ENCODE data around the gene PTPRN2.

PTPRN2 gene

DNA sequence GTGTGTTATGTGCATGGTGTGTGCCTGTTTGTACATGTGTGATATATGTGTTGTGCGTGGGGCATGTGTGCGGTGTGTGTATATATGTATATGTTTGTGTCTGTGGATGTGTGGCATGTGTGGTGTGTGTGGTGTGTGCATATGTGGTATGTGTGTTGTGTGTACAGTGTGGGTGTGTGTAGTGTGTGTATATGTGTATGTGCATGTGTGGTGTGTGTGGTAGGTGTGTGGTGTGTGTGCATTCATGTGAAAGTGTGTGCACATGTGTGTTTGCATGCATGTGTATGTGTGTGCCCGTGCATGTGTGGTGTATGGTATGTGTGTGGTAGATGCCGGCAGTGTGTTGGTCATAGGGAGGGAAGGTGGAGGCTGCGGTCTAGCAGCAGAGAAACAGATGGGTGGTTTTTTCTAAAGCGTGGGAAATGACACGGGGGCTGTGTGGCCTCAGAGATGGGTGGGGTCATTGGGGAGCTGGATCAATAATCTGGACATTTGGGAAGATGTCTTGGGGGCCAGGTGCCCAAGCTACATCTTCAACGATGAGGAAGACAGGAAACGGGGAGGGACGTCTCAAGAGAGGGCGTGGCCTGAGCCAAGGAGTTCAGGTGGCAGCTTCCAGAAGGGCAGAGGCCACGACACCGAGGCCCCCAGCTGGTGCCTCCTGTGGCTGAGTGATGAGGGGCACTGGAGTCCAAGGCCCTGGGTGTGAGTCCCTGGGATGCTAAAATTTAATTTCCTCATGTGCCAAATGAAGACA, 769.5 kb downstream of the PTPRN2 start:
- TF ChIP-seq, protein P1, sequence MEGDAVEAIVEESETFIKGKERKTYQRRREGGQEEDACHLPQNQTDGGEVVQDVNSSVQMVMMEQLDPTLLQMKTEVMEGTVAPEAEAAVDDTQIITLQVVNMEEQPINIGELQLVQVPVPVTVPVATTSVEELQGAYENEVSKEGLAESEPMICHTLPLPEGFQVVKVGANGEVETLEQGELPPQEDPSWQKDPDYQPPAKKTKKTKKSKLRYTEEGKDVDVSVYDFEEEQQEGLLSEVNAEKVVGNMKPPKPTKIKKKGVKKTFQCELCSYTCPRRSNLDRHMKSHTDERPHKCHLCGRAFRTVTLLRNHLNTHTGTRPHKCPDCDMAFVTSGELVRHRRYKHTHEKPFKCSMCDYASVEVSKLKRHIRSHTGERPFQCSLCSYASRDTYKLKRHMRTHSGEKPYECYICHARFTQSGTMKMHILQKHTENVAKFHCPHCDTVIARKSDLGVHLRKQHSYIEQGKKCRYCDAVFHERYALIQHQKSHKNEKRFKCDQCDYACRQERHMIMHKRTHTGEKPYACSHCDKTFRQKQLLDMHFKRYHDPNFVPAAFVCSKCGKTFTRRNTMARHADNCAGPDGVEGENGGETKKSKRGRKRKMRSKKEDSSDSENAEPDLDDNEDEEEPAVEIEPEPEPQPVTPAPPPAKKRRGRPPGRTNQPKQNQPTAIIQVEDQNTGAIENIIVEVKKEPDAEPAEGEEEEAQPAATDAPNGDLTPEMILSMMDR (IDR thresholded peaks at IDR 0.05; ENCODE audit: control insufficient read depth, extremely low read depth, insufficient read depth) = no peak
- no peak for DNase-seq (ENCODE audit: low read depth)
- H3K4me3 ChIP-seq (ENCODE audit: low read depth, low read length) = no peak overlapping the region

DNA sequence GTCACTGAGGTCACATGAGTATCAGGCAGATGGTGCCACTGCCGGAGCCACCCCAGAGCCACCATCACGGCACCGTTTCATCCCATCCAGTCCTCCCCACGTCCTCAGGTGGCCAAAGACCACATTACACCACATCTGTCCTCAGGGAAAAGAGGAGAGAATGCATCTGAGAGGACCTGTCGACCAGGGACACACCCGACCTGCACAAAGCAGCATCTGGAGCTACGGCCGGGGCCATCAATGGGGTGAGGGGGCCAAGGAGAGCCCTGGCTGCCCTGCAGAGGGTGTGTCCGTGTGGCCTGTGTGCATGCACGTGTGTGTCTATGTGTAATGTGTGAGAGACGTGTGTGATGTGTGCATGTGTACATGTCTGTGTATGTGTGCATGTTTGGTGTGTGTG, 770.2 kb downstream of the PTPRN2 start:
- TF ChIP-seq, protein P1 (IDR thresholded peaks at IDR 0.05; ENCODE audit: control insufficient read depth, extremely low read depth, insufficient read depth) = no peak
- H3K4me3 ChIP-seq (ENCODE audit: low read depth, low read length) = no peak overlapping the region
- DNase-seq (ENCODE audit: low read depth) = no peak

DNA sequence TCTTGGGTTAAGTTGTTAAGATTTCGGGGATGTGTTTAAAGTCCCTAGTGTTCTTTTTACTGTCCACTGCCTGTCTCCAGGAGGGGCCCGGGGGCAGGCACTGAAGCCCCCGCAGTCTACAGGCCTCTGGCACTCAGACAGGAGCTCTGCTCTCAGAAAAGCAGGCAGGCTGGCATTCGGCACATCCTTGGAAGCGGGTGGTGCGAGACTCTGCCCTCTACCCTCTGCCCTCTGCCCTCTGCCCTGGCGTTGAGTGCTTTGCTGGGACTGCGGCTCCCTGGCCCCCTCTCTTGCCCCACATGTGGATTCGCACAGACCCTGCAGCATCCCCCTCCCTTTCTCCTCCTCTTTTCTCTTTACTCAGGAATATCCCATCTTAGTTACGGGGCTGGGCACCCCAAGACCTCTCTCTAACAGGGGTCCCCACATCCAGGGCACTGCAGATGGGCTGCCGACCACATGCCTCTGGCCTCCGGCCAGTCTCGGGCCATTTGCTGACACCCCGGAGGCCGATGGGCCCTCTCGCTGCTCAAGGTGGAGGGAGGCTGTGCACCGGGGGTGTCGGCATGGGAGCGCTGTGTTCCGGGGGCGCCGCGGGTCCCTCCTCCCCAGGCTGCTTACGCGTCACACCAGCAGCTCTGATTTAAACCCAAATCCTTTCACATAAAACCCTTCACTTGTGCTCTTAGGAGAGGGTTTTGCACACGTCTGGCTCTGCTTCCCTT, 770.9 kb downstream of the PTPRN2 start:
- TF ChIP-seq, protein P1 (IDR thresholded peaks at IDR 0.05; ENCODE audit: control insufficient read depth, extremely low read depth, insufficient read depth) = no peak
- no peak for DNase-seq (ENCODE audit: low read depth)
- H3K4me3 ChIP-seq (ENCODE audit: low read depth, low read length) = no peak overlapping the region

DNA sequence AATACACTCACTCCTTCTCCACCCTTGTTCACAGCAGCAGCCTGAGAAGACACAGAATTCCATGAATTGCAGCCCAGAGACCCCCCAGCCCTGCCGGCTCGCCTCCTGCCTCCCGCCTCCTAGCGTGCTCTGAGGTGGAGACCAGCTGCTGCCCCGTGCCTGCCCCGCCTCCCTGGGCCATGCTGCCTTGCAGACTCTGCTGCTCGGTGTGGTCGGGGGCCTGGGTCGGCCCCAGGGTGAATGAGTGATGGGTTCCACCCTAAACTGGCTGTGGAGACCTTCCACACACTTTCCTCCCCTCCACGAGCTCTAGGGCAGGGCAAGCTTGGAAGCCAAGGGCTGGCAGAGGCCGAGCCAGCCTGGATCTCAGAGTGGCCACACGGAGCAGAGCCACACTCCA, 771.5 kb downstream of the PTPRN2 start:
- TF ChIP-seq, protein P1 (IDR thresholded peaks at IDR 0.05; ENCODE audit: control insufficient read depth, extremely low read depth, insufficient read depth) = no peak
- no peak for DNase-seq (ENCODE audit: low read depth)
- no peak overlapping the region for H3K4me3 ChIP-seq (ENCODE audit: low read depth, low read length)

DNA sequence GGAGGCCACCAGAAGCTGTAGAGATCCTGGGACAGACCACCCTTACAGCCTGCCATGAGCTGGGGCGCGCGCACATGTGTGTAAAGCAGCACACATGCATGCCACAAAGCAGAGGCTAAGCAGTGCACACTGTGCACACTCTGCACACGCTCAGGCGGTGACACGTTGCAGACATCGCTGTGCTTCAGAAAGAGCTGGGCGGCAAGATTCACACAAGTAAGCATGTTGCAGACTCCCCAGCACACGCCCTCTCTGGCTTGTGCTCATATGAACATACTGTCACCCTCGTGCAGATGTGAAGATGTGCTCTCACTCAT, 772.0 kb downstream of the PTPRN2 start:
- H3K4me3 ChIP-seq (ENCODE audit: low read depth, low read length) = no peak overlapping the region
- no peak for DNase-seq (ENCODE audit: low read depth)
- TF ChIP-seq, protein P1 (IDR thresholded peaks at IDR 0.05; ENCODE audit: control insufficient read depth, extremely low read depth, insufficient read depth) = no peak

DNA sequence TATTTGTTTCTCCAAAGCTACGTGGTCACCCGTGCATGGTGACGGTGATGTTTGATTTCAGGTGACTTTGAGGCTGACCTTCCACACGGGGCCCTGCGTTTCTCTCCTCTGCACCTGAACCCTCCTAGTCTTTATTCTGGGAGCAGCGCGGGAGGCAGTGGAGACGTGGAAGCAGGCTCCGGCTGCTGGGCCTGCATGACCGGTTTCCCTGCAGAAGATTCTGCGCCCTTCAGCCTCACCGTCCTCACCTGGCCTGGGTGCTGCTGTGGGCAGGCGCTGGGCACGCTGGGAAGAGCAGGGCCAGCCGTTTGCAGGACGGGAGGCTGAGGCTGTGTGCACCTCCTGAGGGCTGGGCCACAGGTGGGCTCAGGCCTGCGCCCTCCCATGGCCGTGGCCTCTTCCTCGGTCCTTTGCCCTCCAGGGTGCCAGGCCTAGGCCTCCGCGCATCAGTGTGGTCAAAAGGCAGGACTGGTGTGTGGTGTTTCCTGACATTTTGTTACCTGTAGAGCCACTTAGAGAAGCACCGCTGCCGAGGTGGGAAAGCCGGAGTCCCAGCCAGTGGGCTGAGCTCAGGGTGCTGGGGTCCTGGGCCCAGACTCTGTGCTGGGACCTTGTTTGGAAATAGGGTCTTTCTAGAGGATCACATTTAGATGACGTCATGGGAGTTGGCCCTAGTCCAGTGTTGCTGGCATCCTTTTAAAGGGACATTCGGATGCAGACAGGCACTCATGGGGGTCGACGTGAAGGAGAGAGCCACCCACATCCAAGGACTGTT, 772.5 kb downstream of the PTPRN2 start:
- DNase-seq (ENCODE audit: low read depth) = no peak
- no peak overlapping the region for H3K4me3 ChIP-seq (ENCODE audit: low read depth, low read length)
- TF ChIP-seq, protein P1 (IDR thresholded peaks at IDR 0.05; ENCODE audit: control insufficient read depth, extremely low read depth, insufficient read depth) = no peak

Measured in LNCaP clone FGC (cell line).